ENCODE data around the gene HIVEP3.

HIVEP3 gene

DNA sequence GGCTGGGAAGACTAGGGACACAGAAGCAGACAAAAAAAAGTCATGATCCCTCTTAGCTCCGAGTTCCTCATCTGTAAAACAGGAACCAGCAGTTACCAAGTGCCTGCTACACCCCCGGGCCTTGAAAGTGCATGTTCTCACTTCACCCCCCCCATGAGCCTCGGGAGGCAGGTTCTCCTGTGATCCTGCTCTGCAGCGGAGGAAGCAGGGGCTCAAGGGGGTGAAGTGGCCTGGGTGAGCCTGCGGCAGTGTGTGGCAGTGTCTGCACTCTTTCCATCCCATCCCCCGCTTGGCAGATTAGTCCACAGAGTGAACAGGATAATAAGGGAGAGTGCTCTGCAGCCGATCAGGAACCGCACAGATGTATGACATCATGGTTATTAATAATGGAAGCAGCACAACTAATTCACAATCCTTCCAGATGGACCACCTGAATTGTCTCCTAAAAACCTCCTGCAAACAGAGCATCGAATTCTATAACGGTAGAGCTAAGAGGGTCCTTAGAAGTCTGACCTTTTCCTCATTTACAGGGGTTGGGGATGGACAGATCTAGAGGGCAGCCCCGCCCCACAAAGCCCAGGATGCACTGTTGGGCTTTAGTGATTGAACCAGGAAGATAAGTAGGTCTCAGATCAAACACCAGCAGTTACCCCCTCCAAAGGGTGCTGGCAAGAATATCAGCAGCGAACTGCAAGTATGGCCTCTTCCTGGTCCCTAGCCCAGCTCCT, 260.1 kb downstream of the HIVEP3 start:
- no peak for DNase-seq (ENCODE audit: low read depth)
- no peak overlapping the region for H3K4me3 ChIP-seq (ENCODE audit: low read depth, low read length)
- TF ChIP-seq, protein P1, sequence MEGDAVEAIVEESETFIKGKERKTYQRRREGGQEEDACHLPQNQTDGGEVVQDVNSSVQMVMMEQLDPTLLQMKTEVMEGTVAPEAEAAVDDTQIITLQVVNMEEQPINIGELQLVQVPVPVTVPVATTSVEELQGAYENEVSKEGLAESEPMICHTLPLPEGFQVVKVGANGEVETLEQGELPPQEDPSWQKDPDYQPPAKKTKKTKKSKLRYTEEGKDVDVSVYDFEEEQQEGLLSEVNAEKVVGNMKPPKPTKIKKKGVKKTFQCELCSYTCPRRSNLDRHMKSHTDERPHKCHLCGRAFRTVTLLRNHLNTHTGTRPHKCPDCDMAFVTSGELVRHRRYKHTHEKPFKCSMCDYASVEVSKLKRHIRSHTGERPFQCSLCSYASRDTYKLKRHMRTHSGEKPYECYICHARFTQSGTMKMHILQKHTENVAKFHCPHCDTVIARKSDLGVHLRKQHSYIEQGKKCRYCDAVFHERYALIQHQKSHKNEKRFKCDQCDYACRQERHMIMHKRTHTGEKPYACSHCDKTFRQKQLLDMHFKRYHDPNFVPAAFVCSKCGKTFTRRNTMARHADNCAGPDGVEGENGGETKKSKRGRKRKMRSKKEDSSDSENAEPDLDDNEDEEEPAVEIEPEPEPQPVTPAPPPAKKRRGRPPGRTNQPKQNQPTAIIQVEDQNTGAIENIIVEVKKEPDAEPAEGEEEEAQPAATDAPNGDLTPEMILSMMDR (IDR thresholded peaks at IDR 0.05; ENCODE audit: low read depth, low read length, missing control alignments): no peak

DNA sequence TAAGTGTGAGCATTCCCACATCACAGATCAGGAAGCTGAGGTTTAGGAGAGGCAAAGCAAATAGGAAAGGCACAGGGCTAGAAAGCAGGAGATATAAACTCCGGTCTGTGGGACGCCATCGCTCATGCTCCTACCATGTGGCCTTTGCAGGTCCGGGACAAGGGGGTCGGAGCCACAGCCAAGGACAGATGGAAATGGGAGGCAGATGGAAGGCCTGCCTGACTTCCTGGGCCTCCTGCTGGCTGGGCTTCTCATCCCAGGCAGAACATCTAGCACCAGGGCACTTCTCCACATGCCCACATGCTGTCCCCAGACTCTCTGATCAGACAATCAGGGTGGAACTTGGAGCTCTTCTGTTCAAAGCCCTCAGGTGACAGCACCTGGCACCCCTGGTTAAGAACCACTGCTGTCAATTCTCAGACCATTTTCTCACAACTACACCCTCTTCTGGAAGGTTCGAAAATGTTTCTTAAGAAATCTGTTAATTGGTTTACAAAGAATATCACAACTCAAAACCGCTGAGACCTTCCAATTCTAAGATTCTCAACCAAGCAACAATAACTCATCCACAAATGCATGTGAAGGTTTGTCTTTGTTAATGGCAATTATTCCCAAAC, 260.9 kb downstream of the HIVEP3 start:
- TF ChIP-seq, protein P1 (IDR thresholded peaks at IDR 0.05; ENCODE audit: low read depth, low read length, missing control alignments): no peak
- no peak overlapping the region for H3K4me3 ChIP-seq (ENCODE audit: low read depth, low read length)
- DNase-seq (ENCODE audit: low read depth): no peak

DNA sequence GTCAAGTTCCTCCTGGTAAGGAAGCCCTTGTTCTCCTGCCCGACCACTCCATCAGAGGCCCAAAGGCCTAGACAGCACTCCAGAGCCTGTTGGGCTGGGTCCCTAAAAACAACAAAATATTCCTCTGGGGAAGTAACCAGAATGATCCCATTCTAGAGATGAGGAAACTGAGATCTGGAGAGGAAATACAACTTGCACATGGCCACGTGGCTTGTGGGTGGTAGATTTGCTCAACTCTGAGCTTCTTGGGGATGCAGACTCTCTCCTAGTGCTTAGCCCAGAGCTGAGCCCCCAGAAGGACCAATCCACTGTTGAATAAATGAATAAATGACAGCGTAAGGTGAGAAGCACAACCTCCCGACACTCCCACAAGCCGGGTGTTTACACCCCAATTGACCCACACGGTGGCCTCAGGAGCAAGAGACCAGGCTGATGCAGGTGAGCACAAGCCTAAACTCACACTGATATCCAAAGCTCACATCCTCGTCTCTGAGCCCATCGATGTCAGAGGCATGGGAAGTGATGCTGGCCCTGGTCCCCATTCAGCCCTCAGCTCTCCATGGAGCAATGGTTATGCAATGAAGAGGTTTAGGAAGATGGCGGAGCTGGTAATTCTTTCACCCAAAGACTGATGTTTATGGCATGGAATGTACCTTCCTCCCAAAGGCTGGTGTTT, 261.8 kb downstream of the HIVEP3 start:
- no peak for DNase-seq (ENCODE audit: low read depth)
- TF ChIP-seq, protein P1 (IDR thresholded peaks at IDR 0.05; ENCODE audit: low read depth, low read length, missing control alignments): no peak
- H3K4me3 ChIP-seq (ENCODE audit: low read depth, low read length): no peak overlapping the region

DNA sequence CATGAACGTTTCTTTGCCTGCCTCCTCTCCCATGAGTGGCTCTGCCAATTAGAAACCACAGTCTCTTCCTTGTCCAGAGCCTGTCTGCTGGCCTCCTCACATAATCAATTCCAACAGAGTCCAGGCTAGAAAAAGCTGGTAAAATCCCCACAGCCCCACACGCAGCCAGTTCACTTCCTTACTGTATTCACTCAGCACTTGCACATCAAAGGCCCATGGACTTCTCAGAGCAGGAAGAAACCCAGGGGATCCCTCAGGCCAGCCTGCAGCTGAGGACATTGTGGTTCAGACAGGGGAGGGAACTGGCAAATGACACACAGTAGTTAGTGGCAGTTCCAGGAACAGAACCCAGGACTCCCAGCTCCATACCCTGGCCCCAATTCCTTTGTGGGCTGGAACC, 262.7 kb downstream of the HIVEP3 start:
- no peak overlapping the region for H3K4me3 ChIP-seq (ENCODE audit: low read depth, low read length)
- DNase-seq (ENCODE audit: low read depth): no peak
- TF ChIP-seq, protein P1 (IDR thresholded peaks at IDR 0.05; ENCODE audit: low read depth, low read length, missing control alignments): no peak

DNA sequence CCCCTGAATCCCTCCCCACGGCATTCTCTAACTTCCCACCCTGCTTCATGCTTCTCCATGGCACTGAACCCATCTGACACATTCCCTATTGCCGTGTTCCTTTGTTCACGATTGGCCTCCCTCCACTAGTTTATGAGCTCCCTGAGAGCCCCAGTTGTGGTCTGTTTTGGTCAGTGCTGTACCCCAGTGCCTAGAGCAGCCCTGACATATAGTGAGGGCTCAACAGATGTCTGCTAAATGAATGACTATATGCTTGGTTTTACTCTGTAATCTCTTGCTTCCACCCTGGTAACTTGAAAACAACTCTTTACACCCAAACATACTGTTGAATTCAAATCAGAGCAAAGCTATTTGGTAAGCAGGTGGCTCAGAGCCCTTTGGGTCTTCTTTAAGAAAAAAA, 263.1 kb downstream of the HIVEP3 start:
- TF ChIP-seq, protein P1 (IDR thresholded peaks at IDR 0.05; ENCODE audit: low read depth, low read length, missing control alignments): no peak
- no peak for DNase-seq (ENCODE audit: low read depth)
- H3K4me3 ChIP-seq (ENCODE audit: low read depth, low read length): no peak overlapping the region

DNA sequence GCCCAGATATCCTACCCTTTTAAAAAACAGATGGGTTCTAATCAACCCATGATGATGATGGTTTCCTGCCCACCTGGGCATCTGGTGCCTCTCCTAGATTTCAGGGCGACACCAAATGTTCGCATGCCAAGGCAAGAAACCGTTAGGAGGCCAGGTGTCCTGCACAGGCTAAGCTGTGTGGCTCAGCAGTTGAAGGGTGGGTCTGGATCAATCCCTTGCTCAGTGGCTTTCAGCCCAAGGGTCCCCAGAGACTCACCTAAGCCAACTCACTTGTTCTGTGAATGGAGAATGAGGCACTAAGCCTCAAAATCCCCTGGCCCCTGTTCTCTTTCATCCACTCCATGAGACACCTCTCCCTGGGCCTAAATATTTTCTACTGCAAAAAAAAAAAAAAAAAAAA, 265.1 kb downstream of the HIVEP3 start:
- no peak for DNase-seq (ENCODE audit: low read depth)
- no peak overlapping the region for H3K4me3 ChIP-seq (ENCODE audit: low read depth, low read length)
- TF ChIP-seq, protein P1 (IDR thresholded peaks at IDR 0.05; ENCODE audit: low read depth, low read length, missing control alignments): no peak

All from GM12864 (cell line).